Measurements from ENCODE around the gene C1orf185.

DNA sequence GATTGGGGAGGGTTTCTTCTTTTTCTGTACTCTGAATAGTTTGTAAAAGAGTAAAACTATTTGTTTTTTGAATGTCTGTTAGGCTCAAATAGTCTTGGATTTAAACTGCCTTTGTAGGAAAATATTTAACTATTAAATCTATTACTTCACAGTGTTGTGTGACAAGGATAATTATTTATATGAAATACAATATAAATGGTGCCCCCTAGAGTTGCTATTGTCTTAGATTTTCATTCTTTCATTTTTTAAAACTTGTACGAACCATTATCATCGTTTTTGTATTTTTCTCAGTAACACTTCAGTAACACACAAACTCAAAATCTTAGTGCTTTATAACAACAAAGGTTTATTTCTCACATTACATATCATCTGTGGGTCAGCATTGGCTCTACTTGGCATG lies 37.4 kb downstream of the C1orf185 start:
- TF ChIP-seq GATA2 (IDR thresholded peaks at IDR 0.05; ENCODE audit: low read depth, low read length) = no peak
- TF ChIP-seq GATA3 (IDR thresholded peaks at IDR 0.05; ENCODE audit: low read depth, low read length) = no peak
